ENCODE measurements around the gene PPP2R1B.
"Not testable (repeated sequence)": the region's sequence is repeated elsewhere in the genome, so short reads cannot be mapped to it uniquely, and the experiment has no call there.

PPP2R1B gene

DNA sequence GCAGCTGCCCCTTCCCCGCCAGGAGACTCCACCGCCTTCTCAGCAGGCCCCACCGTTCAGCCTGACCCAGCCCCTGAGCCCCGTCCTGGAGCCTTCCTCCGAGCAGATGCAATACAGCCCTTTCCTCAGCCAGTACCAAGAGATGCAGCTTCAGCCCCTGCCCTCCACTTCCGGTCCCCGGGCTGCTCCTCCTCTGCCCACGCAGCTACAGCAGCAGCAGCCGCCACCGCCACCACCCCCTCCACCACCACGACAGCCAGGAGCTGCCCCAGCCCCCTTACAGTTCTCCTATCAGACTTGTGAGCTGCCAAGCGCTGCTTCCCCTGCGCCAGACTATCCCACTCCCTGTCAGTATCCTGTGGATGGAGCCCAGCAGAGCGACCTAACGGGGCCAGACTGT, 42.6 kb downstream of the PPP2R1B start:
- DNase-seq: no peak

DNA sequence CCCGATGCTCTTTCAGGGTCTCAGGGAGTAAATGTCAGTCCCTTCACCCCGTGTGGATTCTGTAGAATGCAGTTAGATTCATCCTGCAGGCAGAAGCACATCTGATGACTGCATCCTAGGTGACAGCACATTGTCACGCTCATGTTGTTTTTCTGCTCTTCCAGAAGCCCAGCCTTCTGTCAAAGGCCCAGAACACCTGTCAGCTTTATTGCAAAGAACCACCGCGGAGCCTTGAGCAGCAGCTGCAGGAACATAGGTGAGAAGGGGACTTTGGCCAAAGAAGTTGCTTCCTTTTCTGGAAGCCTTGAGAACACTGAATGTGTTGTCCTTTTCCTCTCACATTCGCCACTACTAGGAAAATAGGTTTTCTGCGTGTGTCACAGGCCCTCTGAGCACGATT, 43.7 kb downstream of the PPP2R1B start:
- no peak for DNase-seq

DNA sequence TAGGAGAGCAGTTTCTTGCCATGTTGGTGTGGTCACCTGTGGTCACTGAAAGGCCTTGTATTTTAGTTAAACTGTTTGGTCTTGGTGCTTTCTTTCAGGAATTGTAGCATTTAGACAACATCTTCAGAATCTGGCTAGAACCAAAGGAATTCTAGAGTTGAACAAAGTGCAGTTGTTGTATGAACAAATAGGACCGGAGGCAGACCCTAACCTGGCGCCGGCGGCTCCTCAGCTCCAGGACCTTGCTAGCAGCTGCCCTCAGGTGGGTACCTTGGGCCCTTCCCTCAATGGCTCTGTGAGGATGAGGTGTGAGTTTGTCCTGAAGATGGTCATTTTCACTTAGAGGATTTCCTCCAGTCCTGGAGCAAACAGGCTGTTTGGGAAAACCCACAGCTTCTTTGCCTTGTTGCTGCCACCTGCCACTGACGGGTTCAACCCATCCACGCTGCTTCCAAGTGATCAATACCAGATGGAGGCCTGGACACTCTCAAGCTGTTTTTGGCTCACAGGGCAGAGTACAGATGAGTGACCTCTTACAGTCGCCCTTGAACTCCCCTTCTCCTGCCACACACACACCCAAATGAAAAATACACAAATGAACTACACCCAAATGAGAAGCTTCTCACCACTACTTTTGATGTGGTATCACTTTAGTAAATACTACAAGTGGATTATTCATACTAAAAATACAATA, 45.2 kb downstream of the PPP2R1B start:
- DNase-seq: no peak

DNA sequence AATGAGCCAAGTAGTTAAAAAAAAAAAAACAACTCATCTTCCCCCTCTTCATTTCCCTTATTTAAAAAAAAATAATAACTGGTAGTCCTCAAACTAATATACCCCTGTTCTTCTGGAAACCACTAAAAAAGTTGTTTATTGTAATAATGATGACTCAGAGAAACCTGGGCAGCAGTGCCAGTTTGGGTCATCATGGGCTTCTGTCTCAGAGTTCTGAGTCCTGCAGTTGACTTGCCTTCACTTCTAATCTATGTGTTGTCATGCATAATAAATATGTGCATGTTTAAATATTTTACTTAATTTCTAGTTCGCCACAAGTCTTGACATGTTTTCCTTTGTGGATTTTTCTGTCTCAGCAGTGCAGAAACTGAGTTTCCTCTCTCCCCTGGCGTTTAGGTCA, 46.8 kb downstream of the PPP2R1B start:
- DNase-seq: no peak

DNA sequence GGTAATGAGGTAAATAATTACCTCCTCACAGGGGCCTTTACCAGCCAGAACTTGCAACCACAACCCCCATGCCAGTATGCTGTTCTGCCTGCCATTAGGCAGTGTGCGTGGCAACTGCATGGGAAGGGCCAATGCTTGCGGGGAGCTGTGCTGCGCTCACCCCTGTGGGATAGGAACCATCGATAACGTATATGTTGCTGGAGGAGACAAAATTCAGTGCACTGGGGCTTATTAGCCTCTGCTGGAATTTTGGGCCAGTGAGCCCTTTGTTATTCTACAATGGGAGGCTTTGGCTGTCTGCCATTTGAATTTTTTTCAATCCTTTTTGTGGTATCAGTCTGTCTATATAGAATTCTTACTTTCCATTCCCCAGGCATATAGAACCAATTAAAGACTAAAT, 47.3 kb downstream of the PPP2R1B start:
- no peak for DNase-seq

DNA sequence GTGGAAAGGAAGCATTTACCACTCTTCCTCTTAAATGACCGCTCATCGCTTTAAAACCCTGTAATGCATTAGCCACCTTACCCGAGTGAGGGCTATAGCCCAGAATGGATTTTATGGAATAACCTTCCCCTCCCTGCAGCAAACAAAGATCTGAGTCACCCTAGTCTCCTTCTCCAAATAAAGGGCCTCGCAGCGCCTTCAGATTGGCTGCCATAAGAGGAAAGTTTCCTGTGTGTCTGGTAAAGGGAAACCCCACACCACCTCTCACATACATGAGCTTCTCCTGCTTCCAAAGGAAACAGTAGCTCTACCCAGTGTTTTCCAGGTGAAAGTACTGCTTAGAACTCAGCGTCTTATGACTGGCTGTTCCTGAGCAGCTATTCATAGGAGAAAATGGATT, 47.8 kb downstream of the PPP2R1B start:
- DNase-seq: peak; percentile 79

DNA sequence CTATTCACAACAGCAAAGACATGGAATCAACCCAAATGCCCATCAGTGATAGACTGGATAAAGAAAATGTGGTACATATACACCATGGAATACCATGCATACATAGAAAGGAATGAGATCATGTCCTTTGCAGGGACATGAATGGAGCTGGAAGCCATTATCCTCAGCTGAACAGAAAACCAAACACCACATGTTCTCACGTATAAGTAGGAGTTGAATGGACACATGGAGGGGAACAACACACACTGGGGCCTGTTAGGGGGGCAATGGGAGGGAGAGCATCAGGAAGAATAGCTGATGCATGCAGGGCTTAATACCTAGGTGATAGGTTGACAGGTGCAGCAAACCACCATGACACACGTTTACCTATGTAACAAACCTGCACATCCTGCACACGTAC, 48.5 kb downstream of the PPP2R1B start:
- DNase-seq: not testable (repeated sequence)

DNA sequence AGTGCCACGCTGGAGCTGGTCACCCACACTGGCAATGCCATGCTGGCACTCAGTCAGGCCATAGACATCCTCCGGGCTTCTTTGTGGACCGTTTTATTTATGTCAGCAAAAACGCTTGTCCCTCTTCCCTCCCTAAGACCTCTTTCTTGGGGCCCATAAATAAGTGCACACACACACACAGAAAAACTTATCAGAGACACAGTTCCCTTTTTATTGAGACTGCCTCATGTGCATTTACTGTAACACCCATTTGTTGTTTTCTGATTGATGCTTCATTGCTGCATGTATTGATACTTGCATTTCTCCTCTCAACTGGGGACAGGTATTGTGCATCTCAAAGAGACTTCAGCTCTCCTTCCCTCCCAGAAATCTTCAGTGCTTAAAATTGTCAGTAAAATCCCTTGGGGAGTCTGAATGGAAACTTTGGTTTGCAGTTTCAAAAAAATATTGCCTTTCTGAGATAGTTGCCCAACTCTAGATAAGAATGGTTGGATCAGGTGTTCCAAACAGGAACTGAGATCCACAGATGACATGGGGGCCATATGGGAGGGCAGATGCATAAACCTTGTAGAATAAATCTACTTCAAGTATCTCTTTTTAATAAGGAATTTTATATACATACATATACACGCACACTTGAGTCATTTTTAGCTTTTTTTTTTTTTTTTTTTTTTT, 50.9 kb downstream of the PPP2R1B start:
- DNase-seq: no peak

DNA sequence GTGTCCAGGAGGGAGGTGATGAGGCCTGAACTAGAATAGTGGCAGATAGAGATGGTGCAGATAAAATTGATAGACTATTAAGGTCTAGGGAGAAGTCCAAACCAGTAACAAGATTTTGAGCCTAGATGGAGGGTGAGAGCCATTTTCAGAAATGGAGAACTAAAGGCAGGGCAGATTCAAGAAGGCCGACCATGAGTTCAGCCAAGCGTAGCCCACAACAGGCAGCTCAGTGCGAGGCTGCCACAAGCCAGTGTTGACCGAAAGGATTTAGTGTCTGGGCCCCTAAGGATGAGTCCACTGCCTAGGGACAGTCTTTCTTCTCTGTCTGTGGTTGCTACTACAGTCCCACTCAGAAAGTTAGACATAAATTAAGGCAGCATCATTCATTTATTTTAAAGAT, 51.7 kb downstream of the PPP2R1B start:
- no peak for DNase-seq

DNA sequence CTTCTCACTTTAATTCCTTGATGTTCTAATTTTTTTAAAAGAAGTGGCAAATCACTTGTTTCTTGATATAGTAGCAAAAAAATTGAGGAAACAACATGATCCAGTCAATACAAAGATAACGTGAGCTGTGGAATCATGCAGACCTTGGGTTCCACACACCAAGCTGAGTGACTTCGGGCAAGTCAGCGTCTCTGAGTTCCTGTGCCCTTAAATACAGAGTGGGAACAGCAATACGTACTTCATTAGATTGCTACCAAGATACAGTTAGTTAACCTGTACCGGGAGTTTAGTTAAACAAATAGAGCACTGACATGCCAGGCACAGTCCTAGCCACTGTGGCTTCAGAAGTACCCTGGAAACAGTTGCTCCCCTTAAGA, 58.5 kb downstream of the PPP2R1B start:
- no peak for DNase-seq

DNA sequence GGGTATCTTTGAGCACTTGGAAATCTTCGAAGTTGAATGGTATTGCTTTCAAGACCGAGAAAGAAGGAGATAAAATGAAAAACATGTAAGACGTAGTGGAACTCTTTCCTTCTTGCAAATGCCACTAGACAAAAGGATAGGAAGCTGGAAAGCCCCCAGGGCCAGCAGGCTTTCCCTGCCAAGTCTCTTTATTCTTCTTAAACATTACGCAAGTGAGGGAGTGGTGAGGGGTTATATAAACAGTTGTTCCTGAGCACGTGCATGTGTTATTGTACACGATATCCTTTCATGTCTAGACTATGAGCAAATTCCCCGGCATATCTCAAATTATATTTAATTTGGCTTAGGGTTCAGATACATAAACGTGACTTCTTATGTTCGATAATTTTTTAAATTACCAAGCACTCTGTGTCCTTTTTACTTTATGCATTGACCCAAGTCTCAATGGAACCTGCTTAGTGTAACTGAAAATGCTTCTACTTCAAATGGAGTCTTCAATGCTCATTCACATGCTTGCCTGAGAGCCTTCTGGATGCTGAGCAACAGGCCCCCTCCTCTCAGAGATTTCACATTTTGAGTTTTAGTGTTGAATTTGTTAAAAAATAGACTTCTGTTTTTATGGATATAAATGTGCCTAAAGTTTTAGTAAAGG, 59.0 kb downstream of the PPP2R1B start:
- no peak for DNase-seq

DNA sequence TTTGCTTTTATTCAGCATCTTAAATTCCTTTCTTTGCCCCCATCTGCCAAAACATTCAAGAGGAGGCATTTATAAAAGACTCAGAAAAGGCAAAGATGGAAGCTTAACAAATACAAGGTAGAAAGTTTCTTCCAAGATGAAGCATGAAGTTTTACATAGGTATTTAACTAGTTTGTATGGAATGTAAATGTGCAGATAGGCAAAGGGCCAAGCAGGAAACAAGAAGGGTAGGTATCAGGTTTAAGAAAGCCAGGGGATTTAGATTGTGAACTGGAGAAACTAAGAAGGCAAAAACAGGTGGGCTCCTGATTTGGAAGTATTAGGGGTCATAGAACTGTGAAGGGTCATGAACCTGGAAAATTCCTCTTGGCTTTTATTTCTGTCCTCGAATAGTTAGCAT, 62.6 kb downstream of the PPP2R1B start:
- DNase-seq: no peak

DNA sequence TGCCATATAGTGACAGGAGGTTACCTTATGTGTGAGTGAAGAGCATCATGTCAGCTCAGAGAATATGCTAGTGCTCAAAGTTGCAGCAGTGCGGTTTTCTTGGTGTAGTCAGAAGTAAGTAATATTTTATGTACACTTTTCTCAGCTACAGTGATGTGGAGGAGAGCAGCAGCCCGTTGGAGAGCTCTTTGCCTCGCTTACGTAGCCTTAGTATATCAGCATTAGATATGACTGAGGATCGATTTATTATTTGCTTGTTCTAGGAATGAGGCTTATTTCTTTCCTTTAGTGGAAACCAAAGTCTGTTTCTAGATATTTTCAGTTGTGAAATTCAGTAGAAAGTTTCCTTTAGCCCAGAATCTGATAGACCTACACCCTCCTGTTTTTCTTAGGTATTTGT, 63.6 kb downstream of the PPP2R1B start:
- no peak for DNase-seq

DNA sequence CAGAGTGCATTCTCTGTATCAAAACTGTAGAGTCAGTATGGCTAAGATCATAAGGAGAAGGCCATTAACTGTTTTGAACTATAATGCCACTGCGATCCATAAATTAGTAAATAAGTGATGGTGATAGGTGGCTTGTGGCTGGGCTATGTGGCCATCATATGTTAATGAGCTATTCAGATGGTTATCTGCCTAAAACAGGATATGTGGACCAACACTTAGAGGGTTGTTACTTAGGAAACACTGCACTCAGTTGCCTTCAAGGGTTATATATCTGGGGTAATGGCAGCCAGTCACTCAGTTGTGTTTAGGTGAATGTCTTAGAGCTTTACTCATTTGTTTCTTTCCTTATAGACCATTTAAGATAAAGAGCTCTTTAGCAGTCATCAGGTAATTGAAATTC, 66.0 kb downstream of the PPP2R1B start:
- DNase-seq: no peak

DNA sequence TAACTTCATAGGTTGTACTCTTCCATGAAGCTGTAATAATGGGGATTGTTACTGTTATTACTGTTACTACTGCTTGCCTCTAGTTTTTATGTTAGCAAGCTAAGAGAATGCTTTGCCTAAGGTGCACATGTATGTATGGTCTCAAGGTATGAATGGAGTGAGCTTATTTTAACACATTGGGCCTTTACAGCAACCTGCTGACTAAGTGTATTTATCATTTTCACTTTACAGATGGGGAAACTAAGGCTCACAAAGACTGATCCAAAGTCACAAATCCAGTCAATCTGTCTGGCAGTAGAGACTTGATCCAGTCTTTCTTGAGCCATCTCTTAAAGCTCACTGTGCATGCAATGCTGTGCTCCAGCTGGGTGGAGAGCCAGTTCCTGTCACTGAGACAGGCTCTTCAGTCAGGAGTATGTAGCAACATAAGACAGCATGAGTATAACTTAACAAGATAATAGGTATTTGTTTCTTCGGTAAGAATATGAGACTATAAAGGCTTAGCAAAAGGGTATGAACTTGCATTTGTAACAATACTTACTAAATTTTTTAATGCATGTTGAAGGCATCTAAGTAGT, 66.5 kb downstream of the PPP2R1B start:
- DNase-seq: no peak

DNA sequence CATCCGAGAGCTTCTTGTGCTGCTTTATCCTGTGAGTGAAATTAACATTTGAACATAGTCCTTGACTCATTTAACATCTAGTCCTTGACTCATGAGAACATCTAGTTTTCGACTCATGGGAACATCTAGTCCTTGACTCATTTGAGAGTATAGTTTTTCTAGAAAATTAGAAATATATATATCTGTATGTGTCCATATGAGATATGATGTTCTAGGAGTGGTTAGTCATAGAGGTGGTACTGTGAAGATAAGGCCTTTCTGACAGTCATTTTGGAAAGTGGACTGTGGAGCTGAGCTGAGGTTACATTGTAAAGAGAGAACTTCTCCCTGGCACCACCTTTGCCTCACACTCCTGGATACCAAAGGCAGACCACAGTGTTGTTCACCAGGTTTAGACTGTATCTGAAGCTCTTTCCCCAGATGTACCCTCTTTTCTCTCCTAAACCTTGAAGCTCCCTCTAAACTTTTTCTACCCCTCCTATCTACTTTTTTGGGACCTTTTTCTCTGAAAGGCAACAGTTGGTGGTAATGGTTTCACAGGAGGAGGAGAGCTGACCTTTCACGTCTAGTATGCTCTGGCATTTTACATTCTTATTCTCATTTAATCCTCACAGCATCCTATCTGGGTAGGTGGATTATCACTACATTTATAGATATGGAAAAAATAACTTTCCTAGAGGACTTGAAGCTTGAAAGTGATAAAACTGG, 67.2 kb downstream of the PPP2R1B start:
- no peak for DNase-seq

DNA sequence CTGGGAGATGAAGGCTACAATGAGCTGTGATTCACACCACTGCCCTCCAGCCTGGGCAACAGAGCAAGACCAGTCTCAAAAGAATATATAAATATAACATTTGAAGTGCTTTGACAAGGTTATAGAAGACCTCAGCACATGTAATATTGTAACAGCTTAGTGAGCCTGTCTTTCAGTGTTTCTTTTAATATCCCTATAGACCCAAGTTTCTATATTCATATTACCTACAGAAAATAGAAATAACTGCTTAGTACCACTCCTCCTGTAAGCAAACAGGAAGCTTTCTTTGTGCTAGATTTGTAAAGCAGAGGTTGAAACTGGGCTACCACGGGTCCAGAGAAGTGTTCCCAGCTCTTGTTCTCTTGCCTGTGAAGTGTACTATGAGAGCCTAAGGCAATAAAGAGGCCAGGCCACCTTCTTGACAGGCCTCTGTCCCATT, 68.2 kb downstream of the PPP2R1B start:
- DNase-seq: no peak

DNA sequence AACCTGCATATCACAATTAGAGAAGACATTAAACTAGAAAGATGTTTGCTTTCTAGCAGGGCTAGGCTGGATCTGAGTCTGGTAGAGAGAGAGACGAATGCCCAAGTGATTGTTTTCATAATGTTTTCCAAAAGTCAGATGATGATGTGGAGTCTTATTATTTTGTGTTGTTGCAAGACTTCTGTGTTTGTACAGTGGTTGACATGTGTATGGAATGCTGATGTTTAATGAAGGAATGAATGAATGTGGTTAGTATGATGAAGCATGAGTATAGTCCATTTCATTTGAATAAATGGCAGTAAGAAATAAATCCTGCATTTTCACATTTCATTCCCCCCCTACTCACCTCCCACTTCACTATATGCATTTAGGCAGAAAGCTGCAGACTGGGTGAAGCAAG, 69.6 kb downstream of the PPP2R1B start:
- no peak for DNase-seq

DNA sequence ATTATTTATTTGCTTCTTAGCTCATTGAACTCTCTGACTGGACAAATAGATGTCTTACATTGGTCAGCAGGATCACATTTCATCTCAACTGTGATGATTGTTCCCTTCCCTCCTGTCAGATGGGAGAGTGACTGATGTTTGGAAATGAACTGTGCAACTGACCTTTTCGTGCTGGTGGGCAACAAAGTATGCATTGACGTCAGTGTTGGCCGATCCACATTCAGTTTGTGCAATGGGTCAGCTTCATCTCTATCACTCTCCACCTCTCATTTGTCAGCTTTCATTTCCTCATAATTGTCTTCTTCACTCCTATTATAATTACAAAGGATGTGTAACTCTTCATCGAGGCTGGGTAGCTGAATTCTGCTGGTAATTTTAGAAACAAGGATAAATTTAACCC, 71.3 kb downstream of the PPP2R1B start:
- no peak for DNase-seq

DNA sequence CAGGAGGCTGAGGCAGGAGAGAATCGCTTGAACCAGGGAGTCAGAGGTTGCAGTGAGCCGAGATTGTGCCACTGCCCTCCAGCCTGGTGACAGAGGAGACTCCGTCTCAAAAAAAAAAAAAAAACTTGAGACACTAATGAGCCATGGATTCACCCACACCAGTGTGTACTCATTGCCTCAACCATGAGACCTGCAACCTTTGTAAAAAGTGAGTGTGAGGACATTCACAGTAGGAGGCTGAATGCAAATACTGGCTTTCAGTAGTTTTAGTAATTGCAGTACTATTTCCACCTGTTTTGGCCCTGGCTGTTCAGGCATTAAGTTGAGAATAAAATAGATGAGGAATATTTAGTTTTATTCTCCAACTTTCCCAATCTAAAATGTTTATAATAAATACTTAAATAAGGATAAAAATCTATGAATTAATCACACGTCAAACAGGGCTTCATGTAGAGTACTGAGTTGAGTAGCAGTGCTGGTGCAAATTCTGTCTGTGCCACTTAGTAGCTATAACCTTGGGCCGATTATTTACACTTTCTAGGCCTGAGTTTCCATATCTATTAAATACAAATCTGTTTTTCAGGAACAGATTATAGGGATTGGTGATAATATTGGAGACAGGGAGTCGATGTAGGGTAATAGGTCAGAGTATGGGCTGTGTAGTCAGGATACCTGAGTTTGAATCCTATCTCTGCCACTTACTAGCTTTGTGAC, 72.8 kb downstream of the PPP2R1B start:
- no peak for DNase-seq

DNA sequence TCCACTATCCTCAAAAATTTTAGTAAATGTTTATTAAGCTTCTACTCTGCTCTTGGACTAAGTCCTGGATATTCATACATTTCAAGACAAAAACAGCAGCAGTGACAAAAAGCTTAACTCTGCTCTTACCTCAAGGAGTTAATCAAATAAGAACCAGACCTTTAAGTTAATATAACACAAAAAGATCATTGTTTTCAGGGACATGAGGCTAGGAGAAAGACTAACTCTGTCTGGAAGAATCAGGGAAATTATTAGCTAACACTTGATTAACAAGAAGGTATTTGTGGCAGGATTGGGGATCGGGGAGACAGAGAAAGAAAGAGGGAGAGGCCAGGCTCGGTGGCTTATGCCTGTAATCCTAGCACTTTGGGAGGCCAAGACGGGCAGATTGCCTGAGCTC, 74.4 kb downstream of the PPP2R1B start:
- no peak for DNase-seq

DNA sequence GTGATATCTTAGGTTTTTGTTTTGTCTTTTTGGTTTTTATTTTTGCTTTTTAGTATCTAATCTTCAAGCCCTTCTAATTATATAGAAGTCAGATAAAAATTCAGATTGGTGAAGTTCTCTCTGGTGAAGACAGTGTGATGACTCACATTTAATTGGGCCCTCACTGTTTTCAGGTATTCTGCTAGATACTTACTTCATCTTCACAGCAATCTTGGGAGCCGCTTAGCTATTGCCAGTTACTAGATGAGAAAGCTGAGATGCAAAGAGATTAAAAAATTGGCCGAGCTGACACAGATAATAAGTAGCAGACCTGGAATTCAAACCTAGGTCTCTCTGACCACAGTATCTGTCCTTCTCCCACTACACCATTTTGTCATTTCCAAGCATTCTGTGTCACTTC, 75.0 kb downstream of the PPP2R1B start:
- no peak for DNase-seq

DNA sequence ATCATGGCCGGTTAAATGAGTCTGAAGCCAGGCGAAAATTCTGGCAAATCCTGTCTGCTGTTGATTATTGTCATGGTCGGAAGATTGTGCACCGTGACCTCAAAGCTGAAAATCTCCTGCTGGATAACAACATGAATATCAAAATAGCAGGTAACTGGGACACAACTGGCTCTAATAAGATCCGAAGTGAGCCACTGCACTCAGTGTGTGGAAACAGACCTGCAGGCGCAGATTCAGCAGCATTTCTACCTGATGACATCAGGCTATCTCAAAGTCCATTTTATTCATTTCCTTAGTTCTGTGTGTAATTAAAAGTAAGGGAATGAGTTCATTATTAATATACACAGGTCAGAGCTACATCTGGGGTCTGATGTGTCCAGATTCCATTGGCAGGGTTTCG, 78.2 kb downstream of the PPP2R1B start:
- DNase-seq: no peak

Measured in DMS53 (cell line).